HFFc6 (cell line): ENCODE results near the gene PARP14. TPM values are rescaled to one million over a fixed set of nuclear protein-coding genes. Genes with fewer than 3 reads are reported as not detected.
"Not testable (repeated sequence)": the region's sequence is repeated elsewhere in the genome, so short reads cannot be mapped to it uniquely, and the experiment has no call there.

Source experiments
- DNase-seq: peaks from one replicate; pipeline ENCODE4 v3.0.0-alpha.2; 2018
- H3K27ac Mint-ChIP-seq: 2 replicates; pipeline ENCODE4 v1.8.0; 2020; ENCODE audit warnings: mild to moderate bottlenecking, mixed read lengths
- H3K27me3 Mint-ChIP-seq: 2 replicates; pipeline ENCODE4 v1.8.0; 2021; ENCODE audit warnings: mild to moderate bottlenecking, moderate library complexity, mixed read lengths; ENCODE audit not compliant: insufficient read depth
- H3K36me3 Mint-ChIP-seq: 2 replicates; pipeline ENCODE4 v1.8.0; 2021; ENCODE audit warnings: low read depth, mixed read lengths
- H3K4me1 Mint-ChIP-seq: 2 replicates; pipeline ENCODE4 v1.8.0; 2020; ENCODE audit warnings: low read depth, mixed read lengths
- H3K4me3 Mint-ChIP-seq: 2 replicates; pipeline ENCODE4 v1.8.0; 2020; ENCODE audit warnings: mild to moderate bottlenecking, moderate library complexity, mixed read lengths
- H3K9me3 Mint-ChIP-seq: 2 replicates; pipeline ENCODE4 v1.8.0; 2020; ENCODE audit warnings: mild to moderate bottlenecking, mixed read lengths
- CTCF ChIP-seq: fragments of 200-600 bp; sonication (generic); IDR thresholded peaks from 2 replicates; pipeline ENCODE4 v1.5.0; 2021; ENCODE audit warnings: antibody characterized with exemption, mild to moderate bottlenecking
- total RNA-seq, 6 experiments: library from RNA; stranded (reverse); fragmentation: NEBNext Ultra II Directional; extraction: Animal tissue kit (Norgen Biotek cat#: 25700); gene quantifications; 2 replicates in 1 of 6; 3 replicates in 5 of 6; pipeline ENCODE4 v1.2.3, GENCODE V29; 2021

The PARP14 gene
- total RNA-seq, 6 experiments from 2014 or later = 5.3 to 16.1 (median 12.8) TPM

- H3K9me3 Mint-ChIP-seq = no peaks in the 10 kb centered on the region
- no peak for TF ChIP-seq CTCF
- peaks cover 4% of the 10 kb centered on the region for H3K27me3 Mint-ChIP-seq
- no peaks in the 10 kb centered on the region for H3K4me1 Mint-ChIP-seq
- peaks cover 4% of the 10 kb centered on the region; the same call in 1 of the 2 replicates for H3K36me3 Mint-ChIP-seq
- H3K27ac Mint-ChIP-seq = no peak overlapping the region
- no peak for DNase-seq
- H3K4me3 Mint-ChIP-seq = no peak overlapping the region
Measured at GRCh38 chr3:122705379-122705778, 24.7 kb downstream of the PARP14 start.

- H3K4me1 Mint-ChIP-seq, H3K27me3 Mint-ChIP-seq, DNase-seq, H3K9me3 Mint-ChIP-seq, H3K4me3 Mint-ChIP-seq, H3K27ac Mint-ChIP-seq: not testable (repeated sequence)
- peaks cover 14% of the 10 kb centered on the region; the same call in 1 of the 2 replicates for H3K36me3 Mint-ChIP-seq
Measured at GRCh38 chr3:122710616-122711251, 30.1 kb downstream of the PARP14 start.

GRCh38 chr3:122714273-122714672 lies 33.6 kb downstream of the PARP14 start:
- Mint-ChIP-seq H3K27ac (no peak overlapping the region), H3K36me3 (peaks cover 27% of the 10 kb centered on the region), H3K4me3 (no peak overlapping the region), H3K9me3 (no peaks in the 10 kb centered on the region), H3K4me1 (no peaks in the 10 kb centered on the region), H3K27me3 (peaks cover 1% of the 10 kb centered on the region; the same call in 1 of the 2 replicates)
- no peak for DNase-seq
- TF ChIP-seq CTCF = no peak

GRCh38 chr3:122716667-122717066 lies 36.0 kb downstream of the PARP14 start:
- H3K27ac Mint-ChIP-seq = no peak overlapping the region
- H3K4me1 Mint-ChIP-seq = no peaks in the 10 kb centered on the region
- no peaks in the 10 kb centered on the region for H3K9me3 Mint-ChIP-seq
- H3K36me3 Mint-ChIP-seq = peaks cover 26% of the 10 kb centered on the region
- no peak overlapping the region for H3K4me3 Mint-ChIP-seq
- no peak for TF ChIP-seq CTCF
- no peak for DNase-seq
- no peaks in the 10 kb centered on the region; the same call in 1 of the 2 replicates for H3K27me3 Mint-ChIP-seq

- TF ChIP-seq CTCF = no peak
- Mint-ChIP-seq H3K9me3 (no peaks in the 10 kb centered on the region), H3K36me3 (peaks cover 23% of the 10 kb centered on the region), H3K27me3 (no peaks in the 10 kb centered on the region; the same call in 1 of the 2 replicates), H3K4me3 (no peak overlapping the region), H3K27ac (no peak overlapping the region), H3K4me1 (no peaks in the 10 kb centered on the region)
- DNase-seq = no peak
Measured at GRCh38 chr3:122719273-122719921, 38.8 kb downstream of the PARP14 start.

GRCh38 chr3:122725106-122725505 lies 44.5 kb downstream of the PARP14 start:
- H3K4me1 Mint-ChIP-seq = no peaks in the 10 kb centered on the region
- H3K27ac Mint-ChIP-seq = no peak overlapping the region
- H3K9me3 Mint-ChIP-seq = no peaks in the 10 kb centered on the region
- no peak for DNase-seq
- no peak overlapping the region for H3K4me3 Mint-ChIP-seq
- TF ChIP-seq CTCF = no peak
- peaks cover 5% of the 10 kb centered on the region; the same call in 1 of the 2 replicates for H3K36me3 Mint-ChIP-seq
- H3K27me3 Mint-ChIP-seq = peaks cover 2% of the 10 kb centered on the region; the same call in 1 of the 2 replicates
